ENCODE results near the gene AGR2. TPM values are rescaled to one million over a fixed set of nuclear protein-coding genes. Genes with fewer than 3 reads are reported as not detected.

The AGR2 gene
- total RNA-seq, 1 experiment from 2014 or later, result not detected

GRCh38 chr7:16833373-16833772, 28.6 kb upstream of the AGR2 start:
- Histone ChIP-seq H3K36me3 (no peaks in the 10 kb centered on the region), H3K27me3 (no peaks in the 10 kb centered on the region), H3K9me3 (replicated peaks) (no peaks in the 10 kb centered on the region), H3K27ac (no peak overlapping the region), H3K4me3 (no peak overlapping the region), H3K4me1 (no peaks in the 10 kb centered on the region)
- no peak for DNase-seq

DNA sequence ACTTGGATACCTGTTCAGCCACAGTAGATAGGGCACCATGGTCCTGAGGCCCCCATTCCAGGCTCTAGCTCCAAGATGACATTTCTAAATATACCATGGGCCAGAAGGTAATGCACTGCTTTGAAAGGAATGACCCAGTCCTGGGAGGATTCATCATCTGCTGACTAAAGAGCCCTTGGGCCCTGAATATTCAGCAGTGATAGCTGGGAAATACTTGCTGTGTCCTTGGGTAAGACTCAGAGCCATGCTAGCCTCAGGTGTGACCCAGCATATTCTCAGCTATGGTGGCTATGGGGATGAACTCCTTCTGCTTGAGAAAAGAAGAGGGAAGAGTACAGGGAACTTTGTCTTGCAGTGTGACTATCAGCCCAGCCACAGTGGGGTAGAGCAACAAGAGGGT, 21.3 kb upstream of the AGR2 start:
- H3K27ac ChIP-seq, result no peak overlapping the region
- H3K27me3 ChIP-seq, result no peaks in the 10 kb centered on the region
- H3K4me3 ChIP-seq, result no peak overlapping the region
- DNase-seq, result no peak
- no peaks in the 10 kb centered on the region for H3K4me1 ChIP-seq
- no peaks in the 10 kb centered on the region; the same call in 1 of the 2 replicates for H3K9me3 ChIP-seq (replicated peaks)
- H3K36me3 ChIP-seq, result no peaks in the 10 kb centered on the region

DNA sequence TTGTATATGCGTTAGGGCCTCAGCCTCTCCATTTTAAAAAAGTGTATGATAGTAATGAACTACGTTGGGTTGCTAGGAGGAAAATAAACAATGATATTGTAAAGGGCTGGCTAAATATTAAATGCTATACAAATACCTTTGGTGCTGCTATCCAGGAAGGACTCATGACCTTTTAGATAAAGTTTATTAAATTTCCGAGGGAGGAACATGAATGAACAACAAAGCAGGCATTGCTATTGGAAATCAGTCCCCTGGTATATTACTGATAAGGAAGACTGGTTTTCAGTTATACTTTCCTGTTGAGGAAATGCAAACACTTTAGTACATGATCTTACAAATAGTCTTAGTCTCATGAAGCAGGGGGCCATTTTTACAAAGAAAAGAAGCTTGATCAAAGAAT, 17.2 kb upstream of the AGR2 start:
- Histone ChIP-seq H3K4me1 (no peaks in the 10 kb centered on the region), H3K9me3 (replicated peaks) (no peaks in the 10 kb centered on the region; the same call in 1 of the 2 replicates), H3K4me3 (no peak overlapping the region), H3K27me3 (no peaks in the 10 kb centered on the region), H3K27ac (no peak overlapping the region), H3K36me3 (no peaks in the 10 kb centered on the region)
- DNase-seq, result no peak

GRCh38 chr7:16818732-16819131, 13.9 kb upstream of the AGR2 start:
- Histone ChIP-seq H3K27ac (no peak overlapping the region), H3K4me1 (no peaks in the 10 kb centered on the region), H3K4me3 (no peak overlapping the region), H3K27me3 (no peaks in the 10 kb centered on the region), H3K9me3 (replicated peaks) (no peaks in the 10 kb centered on the region), H3K36me3 (no peaks in the 10 kb centered on the region)
- DNase-seq, result no peak

GRCh38 chr7:16817536-16817935, 12.7 kb upstream of the AGR2 start:
- no peak for DNase-seq
- H3K4me1 ChIP-seq, result no peaks in the 10 kb centered on the region
- no peak overlapping the region for H3K27ac ChIP-seq
- no peak overlapping the region for H3K4me3 ChIP-seq
- H3K9me3 ChIP-seq (replicated peaks), result no peaks in the 10 kb centered on the region
- no peaks in the 10 kb centered on the region for H3K27me3 ChIP-seq
- no peaks in the 10 kb centered on the region for H3K36me3 ChIP-seq

- Histone ChIP-seq H3K9me3 (replicated peaks) (no peaks in the 10 kb centered on the region), H3K4me3 (no peak overlapping the region)
Observed at GRCh38 chr7:16816824-16817223, 12.0 kb upstream of the AGR2 start.

GRCh38 chr7:16815001-16815400, 10.2 kb upstream of the AGR2 start:
- Histone ChIP-seq H3K36me3 (no peaks in the 10 kb centered on the region), H3K4me3 (no peak overlapping the region), H3K27me3 (no peaks in the 10 kb centered on the region), H3K9me3 (replicated peaks) (no peaks in the 10 kb centered on the region), H3K27ac (no peak overlapping the region), H3K4me1 (no peaks in the 10 kb centered on the region)
- DNase-seq, result no peak

More at GRCh38 chr7:16816824-16817223, 12.0 kb upstream of the AGR2 start:
- Histone ChIP-seq H3K27me3 (no peaks in the 10 kb centered on the region), H3K27ac (no peak overlapping the region), H3K4me1 (no peaks in the 10 kb centered on the region), H3K36me3 (no peaks in the 10 kb centered on the region)
- DNase-seq, result no peak

GRCh38 chr7:16813232-16813616, 8.4 kb upstream of the AGR2 start:
- Histone ChIP-seq H3K36me3 (no peaks in the 10 kb centered on the region), H3K4me3 (no peak overlapping the region), H3K9me3 (replicated peaks) (no peaks in the 10 kb centered on the region), H3K27ac (no peak overlapping the region), H3K27me3 (no peaks in the 10 kb centered on the region), H3K4me1 (no peaks in the 10 kb centered on the region)
- DNase-seq, result no peak

DNA sequence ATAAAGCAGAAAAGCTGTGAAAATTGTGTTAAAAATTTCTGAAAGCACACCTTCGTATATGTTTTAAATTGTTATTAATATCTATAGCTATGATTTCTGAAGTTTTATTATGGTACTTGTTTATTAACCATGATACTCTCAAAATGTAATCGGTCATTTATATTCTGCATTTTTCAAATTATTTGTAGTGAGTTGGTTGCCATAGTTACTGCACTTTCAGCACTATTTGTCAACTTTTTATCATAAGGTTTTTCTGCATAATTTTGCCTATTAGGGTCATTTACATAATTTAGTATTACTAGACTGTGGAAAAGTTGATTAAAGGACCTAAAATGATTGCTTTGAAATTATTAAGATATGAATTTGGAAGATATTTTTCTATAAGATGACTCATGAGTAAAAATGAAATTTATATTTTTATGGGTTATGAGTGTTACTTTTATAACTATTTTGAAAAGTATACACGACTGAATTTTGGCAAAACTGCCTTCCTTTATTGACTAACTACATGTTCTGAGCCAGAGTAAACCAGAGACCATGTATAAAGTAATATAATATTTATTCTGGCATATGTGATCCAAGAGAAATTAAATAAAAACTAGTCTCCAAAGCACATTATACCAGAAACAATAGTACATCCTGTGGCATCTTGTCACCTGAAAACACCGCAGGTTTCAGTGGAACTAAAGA, 7.9 kb upstream of the AGR2 start:
- Histone ChIP-seq H3K4me3 (no peak overlapping the region), H3K9me3 (replicated peaks) (no peaks in the 10 kb centered on the region), H3K27ac (no peak overlapping the region), H3K4me1 (no peaks in the 10 kb centered on the region), H3K27me3 (no peaks in the 10 kb centered on the region), H3K36me3 (no peaks in the 10 kb centered on the region)
- no peak for DNase-seq

DNA sequence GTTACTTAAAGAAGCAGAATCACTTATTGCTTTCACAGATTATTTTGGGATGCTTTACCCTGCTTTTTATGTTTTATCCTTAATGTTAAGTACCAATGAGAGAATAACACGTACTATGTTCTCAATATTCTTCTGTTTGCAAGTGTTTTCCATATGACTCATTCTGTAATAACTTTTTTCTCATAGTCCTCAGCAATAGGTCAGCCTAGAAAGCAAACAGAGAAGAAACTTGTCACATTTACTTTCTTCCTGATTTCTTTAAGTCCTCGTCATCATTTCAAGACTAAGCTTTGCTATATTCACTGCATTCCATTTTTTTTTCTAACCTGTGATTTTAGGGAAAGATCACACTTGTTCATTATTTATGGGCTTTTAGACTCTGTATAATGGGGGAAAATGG, 6.8 kb upstream of the AGR2 start:
- no peaks in the 10 kb centered on the region for H3K36me3 ChIP-seq
- no peaks in the 10 kb centered on the region for H3K9me3 ChIP-seq (replicated peaks)
- no peaks in the 10 kb centered on the region for H3K4me1 ChIP-seq
- no peaks in the 10 kb centered on the region for H3K27me3 ChIP-seq
- H3K27ac ChIP-seq, result no peak overlapping the region
- no peak for DNase-seq
- H3K4me3 ChIP-seq, result no peak overlapping the region

DNA sequence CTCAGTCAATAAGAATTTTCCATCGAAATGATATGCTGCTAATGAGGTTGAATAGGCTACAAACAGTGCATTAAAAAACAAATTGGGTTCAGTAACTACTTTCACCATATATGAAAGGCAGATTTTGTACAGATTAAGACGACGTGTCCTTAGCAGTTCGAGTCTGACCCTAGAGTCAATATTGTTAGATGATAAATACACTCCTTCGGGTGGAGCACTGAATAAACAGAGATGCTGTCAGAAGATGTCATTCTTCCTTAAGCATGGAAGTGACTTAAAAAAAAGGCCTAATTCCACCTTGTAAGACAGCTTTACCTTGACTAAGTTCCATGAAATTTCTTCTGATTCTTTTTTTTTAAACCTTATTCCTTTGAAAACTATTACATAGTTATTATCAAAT, 5.8 kb upstream of the AGR2 start:
- H3K4me1 ChIP-seq, result no peaks in the 10 kb centered on the region
- no peak overlapping the region for H3K4me3 ChIP-seq
- no peaks in the 10 kb centered on the region for H3K36me3 ChIP-seq
- no peak overlapping the region for H3K27ac ChIP-seq
- no peaks in the 10 kb centered on the region for H3K9me3 ChIP-seq (replicated peaks)
- no peak for DNase-seq
- no peaks in the 10 kb centered on the region for H3K27me3 ChIP-seq

GRCh38 chr7:16810112-16810511, 5.3 kb upstream of the AGR2 start:
- DNase-seq, result no peak
- no peak overlapping the region for H3K4me3 ChIP-seq
- H3K9me3 ChIP-seq (replicated peaks), result no peaks in the 10 kb centered on the region
- H3K27ac ChIP-seq, result no peak overlapping the region
- H3K36me3 ChIP-seq, result no peaks in the 10 kb centered on the region
- no peaks in the 10 kb centered on the region for H3K27me3 ChIP-seq
- no peaks in the 10 kb centered on the region for H3K4me1 ChIP-seq

GRCh38 chr7:16805441-16805840, 642 bp upstream of the AGR2 start:
- Histone ChIP-seq H3K36me3 (no peaks in the 10 kb centered on the region), H3K27me3 (no peaks in the 10 kb centered on the region), H3K4me3 (no peak overlapping the region), H3K4me1 (no peaks in the 10 kb centered on the region), H3K9me3 (replicated peaks) (no peaks in the 10 kb centered on the region), H3K27ac (no peak overlapping the region)
- no peak for DNase-seq

- Histone ChIP-seq H3K4me3 (no peak overlapping the region), H3K36me3 (no peaks in the 10 kb centered on the region), H3K27me3 (no peaks in the 10 kb centered on the region), H3K9me3 (replicated peaks) (no peaks in the 10 kb centered on the region), H3K4me1 (no peaks in the 10 kb centered on the region), H3K27ac (no peak overlapping the region)
- no peak for DNase-seq
Observed at GRCh38 chr7:16803881-16804673, 722 bp downstream of the AGR2 start.

DNA sequence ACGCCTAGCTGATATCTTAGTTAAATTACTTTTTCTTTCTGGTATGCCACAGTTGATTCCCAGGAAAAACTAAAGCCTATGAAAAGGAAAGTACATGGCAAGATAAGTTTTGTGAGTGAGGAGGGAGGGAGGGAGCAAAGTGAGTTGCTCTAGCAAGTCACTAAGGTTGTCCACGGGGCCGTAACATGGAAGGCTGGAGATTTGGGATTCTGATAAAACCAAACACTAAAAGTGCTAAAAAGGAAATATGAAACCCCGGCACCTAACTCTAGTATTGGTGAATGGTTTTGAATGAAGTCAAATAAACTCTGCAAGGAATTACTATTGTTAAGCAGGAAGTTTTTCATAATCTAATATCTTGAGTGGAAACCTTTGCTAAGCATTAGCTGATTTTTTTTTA, 1.7 kb downstream of the AGR2 start:
- Histone ChIP-seq H3K4me3 (no peak overlapping the region), H3K27me3 (no peaks in the 10 kb centered on the region), H3K36me3 (no peaks in the 10 kb centered on the region), H3K9me3 (replicated peaks) (no peaks in the 10 kb centered on the region), H3K4me1 (no peaks in the 10 kb centered on the region), H3K27ac (no peak overlapping the region)
- DNase-seq, result no peak

DNA sequence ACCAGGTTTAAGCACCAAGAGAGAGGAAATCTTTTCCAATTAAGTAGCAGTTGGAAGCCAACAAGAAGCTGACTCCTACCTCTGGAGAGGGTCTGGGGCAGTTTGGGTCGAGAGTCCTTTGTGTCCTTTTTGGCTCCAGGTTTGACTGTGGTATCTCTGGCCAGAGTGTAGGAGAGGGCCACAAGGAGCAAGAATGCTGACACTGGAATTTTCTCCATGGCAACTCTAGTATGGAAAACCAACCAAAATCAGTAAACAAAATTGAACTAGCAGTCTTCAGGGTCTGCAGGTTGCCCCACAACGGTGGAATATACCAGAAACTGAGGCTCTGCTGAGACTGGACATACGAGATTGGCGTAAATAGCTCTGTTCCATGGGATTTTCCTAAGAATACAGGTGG, 3.2 kb downstream of the AGR2 start:
- H3K27me3 ChIP-seq, result no peaks in the 10 kb centered on the region
- no peak for DNase-seq
- no peaks in the 10 kb centered on the region for H3K4me1 ChIP-seq
- no peaks in the 10 kb centered on the region for H3K36me3 ChIP-seq
- no peak overlapping the region for H3K4me3 ChIP-seq
- H3K9me3 ChIP-seq (replicated peaks), result no peaks in the 10 kb centered on the region
- H3K27ac ChIP-seq, result no peak overlapping the region
